MM.1S (cell line): ENCODE measurements around the gene CPD.
A peak's percentile ranks its signal among the peaks of the same experiment; 100 is the strongest.

Source experiments
- DNase-seq: peaks from one replicate; pipeline ENCODE4 v3.0.0-alpha.2; 2015
- H2AFZ ChIP-seq: fragments of 300-600 bp; sonication (generic); 2 replicates; pipeline ENCODE4 v1.6.0; 2016; ENCODE audit warnings: antibody characterized with exemption, low read length
- H3F3A ChIP-seq: fragments of 300-600 bp; sonication (generic); 2 replicates; pipeline ENCODE4 v1.6.1; 2016; ENCODE audit warnings: mild to moderate bottlenecking, antibody characterized with exemption, low read length, moderate library complexity, mixed read lengths; ENCODE audit not compliant: insufficient read depth
- H3K27ac ChIP-seq: fragments of 300-600 bp; sonication (generic); 2 replicates; pipeline ENCODE4 v1.5.1; 2016; ENCODE audit warnings: mild to moderate bottlenecking, low read length
- H3K27me3 ChIP-seq: fragments of 300-600 bp; sonication (generic); replicated peaks from 2 replicates; pipeline ENCODE4 v1.6.0; 2016; ENCODE audit warnings: low read length; ENCODE audit not compliant: insufficient read depth
- H3K36me3 ChIP-seq: fragments of 300-600 bp; sonication (generic); replicated peaks from 2 replicates; pipeline ENCODE4 v1.6.1; 2016; ENCODE audit warnings: mild to moderate bottlenecking, low read length, mixed read lengths; ENCODE audit not compliant: insufficient read depth
- H3K4me1 ChIP-seq: fragments of 300-600 bp; sonication (generic); 2 replicates; pipeline ENCODE4 v1.6.1; 2016; ENCODE audit warnings: low read length, mixed read lengths
- H3K4me2 ChIP-seq: fragments of 300-600 bp; sonication (generic); 2 replicates; pipeline ENCODE4 v1.6.0; 2016; ENCODE audit warnings: low read depth, low read length
- H3K4me3 ChIP-seq: fragments of 300-600 bp; sonication (generic); 2 replicates; pipeline ENCODE4 v1.5.1; 2016; ENCODE audit warnings: low read length, mixed read lengths
- H3K79me2 ChIP-seq: fragments of 300-600 bp; sonication (generic); 2 replicates; pipeline ENCODE4 v1.6.1; 2016; ENCODE audit warnings: mixed run types, low read length, mixed read lengths
- H3K9ac ChIP-seq: fragments of 300-600 bp; sonication (generic); 2 replicates; pipeline ENCODE4 v1.6.1; 2016; ENCODE audit warnings: low read length, mixed read lengths
- H3K9me2 ChIP-seq: fragments of 300-600 bp; sonication (generic); replicated peaks from 2 replicates; pipeline ENCODE4 v1.6.1; 2016; ENCODE audit warnings: mild to moderate bottlenecking, low read length, mixed read lengths; ENCODE audit not compliant: insufficient read depth
- H3K9me3 ChIP-seq: fragments of 300-600 bp; sonication (generic); replicated peaks from 2 replicates; pipeline ENCODE4 v1.6.1; 2016; ENCODE audit warnings: mild to moderate bottlenecking, low read length, mixed read lengths; ENCODE audit not compliant: insufficient read depth
- H4K20me1 ChIP-seq: fragments of 300-600 bp; sonication (generic); 2 replicates; pipeline ENCODE4 v1.6.1; 2016; ENCODE audit warnings: mild to moderate bottlenecking, low read length, moderate library complexity, mixed read lengths; ENCODE audit not compliant: insufficient read depth
- EZH2 ChIP-seq: fragments of 300-600 bp; sonication (generic); optimal IDR thresholded peaks from 2 replicates; pipeline ENCODE3; 2017; ENCODE audit warnings: low read depth, mild to moderate bottlenecking, antibody characterized with exemption, low read length, mixed read lengths
- EZH2phosphoT487 ChIP-seq: fragments of 300-600 bp; sonication (generic); IDR thresholded peaks from 2 replicates; pipeline ENCODE4 v1.6.1; 2018; ENCODE audit warnings: antibody characterized with exemption, low read length
- TF ChIP-seq, protein P1 (sequence below): fragments of 300-600 bp; sonication (generic); IDR thresholded peaks from 2 replicates; pipeline ENCODE4 v1.5.1; 2016; ENCODE audit warnings: antibody characterized with exemption, low read length, mixed read lengths

CPD gene

DNA sequence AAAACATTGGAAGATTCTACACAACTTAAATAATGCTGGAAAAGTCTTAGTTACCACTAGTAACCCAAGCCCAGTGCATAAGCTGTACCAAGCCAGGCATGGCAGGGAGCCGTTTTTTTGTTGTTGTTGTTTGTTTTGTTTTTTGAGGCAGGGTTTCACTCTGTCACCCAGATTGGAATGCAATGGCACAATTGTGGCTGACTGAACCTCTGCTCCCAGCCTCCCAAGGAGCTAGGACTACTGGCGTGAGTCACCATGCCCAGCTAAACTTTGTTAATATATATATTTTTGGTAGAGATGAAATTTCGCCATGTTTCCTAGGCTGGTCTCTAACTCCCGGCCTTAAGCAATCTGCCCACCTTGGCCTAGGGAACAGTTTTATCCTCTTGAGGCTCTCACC lies 44.3 kb upstream of the CPD start:
- no peak overlapping the region for H3K27ac ChIP-seq
- no peak overlapping the region for H3K4me2 ChIP-seq
- H3K4me3 ChIP-seq, result no peak overlapping the region
- peaks cover 26% of the 10 kb centered on the region for H3K4me1 ChIP-seq
- no peaks in the 10 kb centered on the region for H3K27me3 ChIP-seq
- no peak overlapping the region for H2AFZ ChIP-seq
- H3F3A ChIP-seq, result peaks cover 11% of the 10 kb centered on the region
- no peaks in the 10 kb centered on the region for H3K9me2 ChIP-seq
- no peak for DNase-seq
- no peak for TF ChIP-seq EZH2phosphoT487
- TF ChIP-seq EZH2, result no peak
- TF ChIP-seq, protein P1, sequence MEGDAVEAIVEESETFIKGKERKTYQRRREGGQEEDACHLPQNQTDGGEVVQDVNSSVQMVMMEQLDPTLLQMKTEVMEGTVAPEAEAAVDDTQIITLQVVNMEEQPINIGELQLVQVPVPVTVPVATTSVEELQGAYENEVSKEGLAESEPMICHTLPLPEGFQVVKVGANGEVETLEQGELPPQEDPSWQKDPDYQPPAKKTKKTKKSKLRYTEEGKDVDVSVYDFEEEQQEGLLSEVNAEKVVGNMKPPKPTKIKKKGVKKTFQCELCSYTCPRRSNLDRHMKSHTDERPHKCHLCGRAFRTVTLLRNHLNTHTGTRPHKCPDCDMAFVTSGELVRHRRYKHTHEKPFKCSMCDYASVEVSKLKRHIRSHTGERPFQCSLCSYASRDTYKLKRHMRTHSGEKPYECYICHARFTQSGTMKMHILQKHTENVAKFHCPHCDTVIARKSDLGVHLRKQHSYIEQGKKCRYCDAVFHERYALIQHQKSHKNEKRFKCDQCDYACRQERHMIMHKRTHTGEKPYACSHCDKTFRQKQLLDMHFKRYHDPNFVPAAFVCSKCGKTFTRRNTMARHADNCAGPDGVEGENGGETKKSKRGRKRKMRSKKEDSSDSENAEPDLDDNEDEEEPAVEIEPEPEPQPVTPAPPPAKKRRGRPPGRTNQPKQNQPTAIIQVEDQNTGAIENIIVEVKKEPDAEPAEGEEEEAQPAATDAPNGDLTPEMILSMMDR, result no peak
- H3K9ac ChIP-seq, result no peak overlapping the region
- no peaks in the 10 kb centered on the region for H4K20me1 ChIP-seq
- no peaks in the 10 kb centered on the region for H3K36me3 ChIP-seq
- no peaks in the 10 kb centered on the region for H3K79me2 ChIP-seq
- no peaks in the 10 kb centered on the region for H3K9me3 ChIP-seq

DNA sequence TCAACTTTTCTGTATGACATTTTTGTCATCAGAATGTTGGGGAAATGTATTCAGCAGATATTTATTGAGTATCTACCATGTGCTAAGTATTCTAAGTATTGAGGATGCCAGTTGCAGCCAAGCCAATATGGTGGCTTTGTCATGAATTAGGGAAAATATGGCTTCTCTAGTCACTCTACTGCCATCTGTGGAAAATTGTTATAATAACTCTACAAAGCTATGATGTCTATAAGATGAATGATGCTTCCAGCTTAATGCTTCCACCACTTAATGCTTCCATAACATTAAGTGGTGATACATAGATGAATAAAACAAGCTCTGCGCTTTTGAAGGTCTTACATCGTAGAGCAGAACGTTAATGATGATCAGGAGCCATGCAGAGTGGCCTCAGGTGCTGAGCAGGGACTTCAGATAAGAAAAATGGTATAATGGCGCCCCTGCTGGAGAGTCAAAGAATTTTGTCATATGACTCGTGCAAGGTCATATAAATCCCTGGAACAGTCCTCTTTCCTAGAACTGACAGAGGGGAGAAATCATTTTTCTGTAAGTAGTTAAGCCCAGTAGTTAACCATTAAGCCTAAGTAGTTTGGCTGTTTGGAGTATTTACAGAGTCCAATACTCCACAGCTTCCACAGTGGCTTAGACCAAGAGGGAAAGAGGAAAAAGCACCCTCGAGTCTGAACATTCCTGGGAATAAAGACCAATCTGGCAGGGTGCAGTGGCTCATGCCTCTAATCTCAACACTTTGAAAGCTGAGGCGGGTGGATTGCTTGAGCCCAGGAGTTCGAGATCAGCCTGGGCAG lies 42.2 kb upstream of the CPD start:
- Histone ChIP-seq H4K20me1 (no peaks in the 10 kb centered on the region), H2AFZ (no peak overlapping the region), H3K79me2 (no peaks in the 10 kb centered on the region), H3K4me1 (peaks cover 17% of the 10 kb centered on the region), H3K36me3 (no peaks in the 10 kb centered on the region), H3K9me2 (no peaks in the 10 kb centered on the region), H3K27me3 (no peaks in the 10 kb centered on the region), H3K27ac (no peak overlapping the region), H3K4me3 (no peak overlapping the region), H3F3A (peaks cover 11% of the 10 kb centered on the region), H3K9me3 (no peaks in the 10 kb centered on the region), H3K4me2 (no peak overlapping the region), H3K9ac (no peak overlapping the region)
- DNase-seq, result peak; percentile 71
- TF ChIP-seq EZH2 (no peak), EZH2phosphoT487 (no peak)
- TF ChIP-seq, protein P1, result peak; percentile 82

DNA sequence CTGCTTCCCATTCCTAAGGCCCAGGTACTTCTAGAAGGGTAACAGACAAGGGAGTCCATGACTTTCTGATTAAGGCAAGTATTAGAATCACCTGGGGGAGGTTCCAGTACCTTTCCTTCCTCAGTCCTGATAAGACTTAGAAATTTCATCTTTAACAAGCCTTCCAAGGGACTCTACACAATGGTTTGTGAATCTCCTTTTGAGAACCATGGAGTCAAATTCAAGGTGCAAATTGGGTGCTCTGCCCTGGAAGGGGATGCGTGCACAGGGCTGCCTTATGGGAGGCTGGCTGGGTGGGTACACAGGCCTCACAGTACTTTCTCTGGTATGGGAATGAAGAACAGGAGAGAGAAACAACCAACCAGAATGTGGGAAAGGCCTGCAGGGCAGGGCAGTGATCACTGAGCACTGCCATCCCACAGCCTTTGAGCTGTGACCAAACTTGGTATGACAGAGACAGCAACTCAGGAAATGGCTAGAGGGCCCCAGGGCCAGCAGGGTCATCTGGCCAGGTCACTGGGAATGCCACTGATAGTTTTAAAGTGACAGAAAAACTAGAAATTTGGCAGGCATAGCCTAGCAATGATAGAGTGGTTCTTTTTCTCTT lies 41.2 kb upstream of the CPD start:
- H3K27ac ChIP-seq, result no peak overlapping the region

More for the DNA sequence above, 41.2 kb upstream of the CPD start:
- Histone ChIP-seq H3K9me3 (no peaks in the 10 kb centered on the region), H3K27me3 (no peaks in the 10 kb centered on the region), H3K79me2 (no peaks in the 10 kb centered on the region), H3K4me2 (no peak overlapping the region), H3F3A (peaks cover 5% of the 10 kb centered on the region), H2AFZ (no peak overlapping the region), H3K4me3 (no peak overlapping the region), H3K9me2 (no peaks in the 10 kb centered on the region), H3K9ac (no peak overlapping the region), H3K36me3 (no peaks in the 10 kb centered on the region), H3K4me1 (peaks cover 11% of the 10 kb centered on the region), H4K20me1 (no peaks in the 10 kb centered on the region)
- no peak for DNase-seq
- no peak for TF ChIP-seq EZH2
- TF ChIP-seq, protein P1, result no peak
- no peak for TF ChIP-seq EZH2phosphoT487
